Vagina (tissue), 2 donors: Measurements from ENCODE around the gene BCL6B. TPM values are rescaled to one million over a fixed set of nuclear protein-coding genes. Genes with fewer than 3 reads are reported as not detected.
A peak's percentile ranks its signal among the peaks of the same experiment; 100 is the strongest.

Experiments used
- DNase-seq, 2 donors: peaks; one replicate each; pipeline ENCODE4 v3.0.0-alpha.2; 2017; ENCODE audit errors: extremely low spot score in 2 of 2
- H3K27ac ChIP-seq: fragments of 200-600 bp; sonication (generic); one replicate; pipeline ENCODE4 v1.5.1; 2019
- H3K27me3 ChIP-seq: fragments of 200-600 bp; sonication (generic); one replicate; pipeline ENCODE4 v1.5.1; 2019
- H3K36me3 ChIP-seq, 2 donors: fragments of 200-600 bp; sonication (generic); one replicate each; pipeline ENCODE4 v1.5.1; 2017 to 2019
- H3K4me1 ChIP-seq: fragments of 200-600 bp; sonication (generic); one replicate; pipeline ENCODE4 v1.5.1; 2019
- H3K4me3 ChIP-seq, 2 donors: fragments of 200-600 bp; sonication (generic); 1 replicate in 1 of 2; 2 replicates in 1 of 2; pipeline ENCODE4 v1.5.1; 2016 to 2019
- H3K9me3 ChIP-seq: fragments of 200-600 bp; sonication (generic); one replicate; pipeline ENCODE4 v1.5.1; 2019
- POLR2A ChIP-seq, 2 donors: fragments of 450-650 bp; IDR thresholded peaks; one replicate each; pipeline ENCODE4 v1.6.1; 2017; ENCODE audit warnings: antibody characterized with exemption in 2 of 2, mild to moderate bottlenecking in 2 of 2, moderate library complexity in 2 of 2
- POLR2AphosphoS5 ChIP-seq, 2 donors: sonication (generic); formaldehyde crosslinking; IDR thresholded peaks; one replicate each; pipeline ENCODE4 v1.9.0; 2017; ENCODE audit warnings: antibody characterized with exemption in 2 of 2, mild to moderate bottlenecking in 2 of 2, low read depth in 1 of 2; ENCODE audit not compliant: insufficient read depth in 1 of 2
- intact Hi-C: fragments of 100-400 bp; cut with DNase I; formaldehyde crosslinking; loops from one replicate; pipeline ENCODE4 v1.15.1; 2023
- total RNA-seq: library from RNA; depleted of rRNA; stranded (reverse); fragments of >200 nt; gene quantifications from one replicate; pipeline ENCODE4 v1.2.3, GENCODE V29; 2016
- TF ChIP-seq, protein P1 (sequence below), 3 experiments: fragments of 450-650 bp in 2 of 3; fragments of 200-600 bp in 1 of 3; sonication (generic) in 1 of 3; IDR thresholded peaks; one replicate each; pipeline ENCODE4 v1.5.1; 2017 to 2019; ENCODE audit warnings: antibody characterized with exemption in 3 of 3, mild to moderate bottlenecking in 2 of 3, moderate library complexity in 2 of 3

Gene BCL6B
- total RNA-seq, 1 donor from 2014 or later: 10.1 TPM

DNA sequence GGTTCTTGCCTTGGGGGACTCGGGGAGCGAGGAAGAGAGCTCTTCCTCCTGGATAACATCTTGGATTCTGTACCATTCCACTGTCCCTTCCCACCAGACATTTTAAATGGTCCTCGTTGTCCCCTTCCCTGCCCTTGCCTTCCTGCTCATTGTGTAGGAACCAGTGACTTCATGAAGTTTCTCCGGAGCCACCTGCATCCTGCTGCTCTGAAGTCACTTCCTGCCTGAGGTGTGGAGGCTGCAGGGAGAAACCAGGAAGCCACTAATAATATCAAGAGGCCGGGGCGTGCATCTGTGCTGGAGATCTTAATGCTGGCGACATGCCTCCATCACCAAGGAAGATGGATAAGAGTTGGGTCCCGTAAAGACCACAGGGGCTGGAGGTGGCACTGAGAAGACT lies 6.8 kb downstream of the BCL6B start:
- Histone ChIP-seq H3K36me3 (no peaks in the 10 kb centered on the region), H3K4me3 (no peak overlapping the region), H3K9me3 (no peaks in the 10 kb centered on the region), H3K4me1 (no peaks in the 10 kb centered on the region), H3K27me3 (no peaks in the 10 kb centered on the region), H3K27ac (no peak overlapping the region)
- intact Hi-C loops: no loop called here
- TF ChIP-seq POLR2AphosphoS5 (IDR thresholded peaks at IDR 0.05; ENCODE audit: insufficient read depth in 1 of 2, low read depth in 1 of 2): peak in 1 of 2 donors; percentile 66
- TF ChIP-seq, protein P1, sequence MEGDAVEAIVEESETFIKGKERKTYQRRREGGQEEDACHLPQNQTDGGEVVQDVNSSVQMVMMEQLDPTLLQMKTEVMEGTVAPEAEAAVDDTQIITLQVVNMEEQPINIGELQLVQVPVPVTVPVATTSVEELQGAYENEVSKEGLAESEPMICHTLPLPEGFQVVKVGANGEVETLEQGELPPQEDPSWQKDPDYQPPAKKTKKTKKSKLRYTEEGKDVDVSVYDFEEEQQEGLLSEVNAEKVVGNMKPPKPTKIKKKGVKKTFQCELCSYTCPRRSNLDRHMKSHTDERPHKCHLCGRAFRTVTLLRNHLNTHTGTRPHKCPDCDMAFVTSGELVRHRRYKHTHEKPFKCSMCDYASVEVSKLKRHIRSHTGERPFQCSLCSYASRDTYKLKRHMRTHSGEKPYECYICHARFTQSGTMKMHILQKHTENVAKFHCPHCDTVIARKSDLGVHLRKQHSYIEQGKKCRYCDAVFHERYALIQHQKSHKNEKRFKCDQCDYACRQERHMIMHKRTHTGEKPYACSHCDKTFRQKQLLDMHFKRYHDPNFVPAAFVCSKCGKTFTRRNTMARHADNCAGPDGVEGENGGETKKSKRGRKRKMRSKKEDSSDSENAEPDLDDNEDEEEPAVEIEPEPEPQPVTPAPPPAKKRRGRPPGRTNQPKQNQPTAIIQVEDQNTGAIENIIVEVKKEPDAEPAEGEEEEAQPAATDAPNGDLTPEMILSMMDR (IDR thresholded peaks at IDR 0.05): no peak
- TF ChIP-seq POLR2A (IDR thresholded peaks at IDR 0.05): no peak
- no peak for DNase-seq

DNA sequence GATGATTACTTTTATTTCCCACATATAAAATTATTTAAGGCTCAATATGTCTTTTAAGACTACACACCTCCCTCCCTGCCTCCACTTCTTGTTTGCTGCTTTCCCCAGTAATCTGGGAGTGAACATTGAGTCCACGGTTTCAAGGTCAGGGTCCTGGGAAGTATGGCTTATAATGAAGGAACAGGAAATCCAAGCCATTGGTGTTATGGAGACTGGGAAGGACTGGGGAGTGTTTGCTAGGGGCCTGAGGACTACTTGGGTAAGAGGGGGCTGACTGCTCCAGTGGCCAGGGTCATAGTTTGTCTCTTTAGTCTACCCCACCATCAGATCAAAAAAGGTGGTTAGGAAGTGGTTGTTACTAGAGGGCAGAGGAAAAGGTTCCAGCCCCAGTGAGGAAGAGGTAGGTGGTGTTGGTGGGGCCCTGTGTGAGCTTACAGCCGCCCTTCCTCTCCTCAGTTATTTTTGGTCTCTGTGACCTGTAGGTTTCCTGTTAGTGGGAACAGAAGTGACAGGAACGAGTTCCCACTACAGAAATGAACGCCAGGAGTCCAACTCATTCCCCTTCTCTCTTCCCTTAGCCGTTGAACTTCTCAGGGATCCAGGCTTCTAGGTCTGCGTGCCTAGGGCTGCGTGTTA lies 12.2 kb downstream of the BCL6B start:
- Histone ChIP-seq H3K4me3 (peak overlapping the region; percentile 65 to 78), H3K27me3 (no peaks in the 10 kb centered on the region), H3K4me1 (peaks cover 23% of the 10 kb centered on the region), H3K27ac (peak overlapping the region; percentile 93), H3K36me3 (no peaks in the 10 kb centered on the region), H3K9me3 (no peaks in the 10 kb centered on the region)
- no peak for TF ChIP-seq POLR2A (IDR thresholded peaks at IDR 0.05)
- no peak for TF ChIP-seq POLR2AphosphoS5 (IDR thresholded peaks at IDR 0.05; ENCODE audit: insufficient read depth in 1 of 2, low read depth in 1 of 2)
- TF ChIP-seq, protein P1 (IDR thresholded peaks at IDR 0.05): no peak
- intact Hi-C loops: no loop called here
- no peak for DNase-seq

DNA sequence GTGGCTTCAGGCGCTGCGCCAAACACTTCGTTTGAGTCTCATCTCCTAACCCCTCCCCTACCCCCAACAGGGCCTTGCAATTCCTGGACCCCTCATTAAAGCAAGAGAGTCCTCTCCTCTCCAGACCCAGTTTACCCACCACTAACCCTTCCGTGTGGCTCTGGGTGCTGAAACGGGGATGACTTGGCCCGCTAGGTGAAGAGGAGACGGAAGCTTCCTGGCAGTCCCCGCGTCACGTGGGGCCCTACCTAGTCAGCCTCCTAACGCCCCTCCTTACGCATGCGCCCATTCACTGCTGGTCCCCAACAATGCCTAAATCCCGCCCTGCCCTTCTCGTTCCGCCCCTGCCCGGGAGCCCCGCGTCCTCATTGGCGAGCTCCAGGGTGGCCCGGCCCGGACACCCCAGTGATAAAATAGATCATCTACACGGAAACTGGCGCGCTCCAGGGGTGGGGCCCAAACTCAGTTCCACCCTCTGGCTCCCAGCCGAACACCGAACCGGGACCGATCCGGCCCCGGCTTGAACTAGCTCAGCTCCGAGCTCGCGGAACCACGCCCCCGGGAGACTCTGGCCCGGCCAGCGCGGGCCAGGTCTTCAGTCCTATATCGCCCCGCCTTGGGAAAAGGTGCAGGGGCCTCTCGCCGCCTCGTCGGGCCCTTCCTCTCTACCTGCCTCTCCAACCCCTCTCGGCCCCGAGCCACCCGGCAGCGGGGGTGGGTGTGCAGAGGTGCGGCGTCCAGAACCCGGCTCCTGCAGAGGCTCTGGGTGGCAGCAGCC lies 12.9 kb downstream of the BCL6B start, which contains the start of gene SLC16A13:
SLC16A13 (plus strand) TSS at position 425 of the 778 bp plus-strand sequence. CDS start 368 bp downstream, outside the sequence.
- intact Hi-C loops: no loop called here
- peaks cover 23% of the 10 kb centered on the region for H3K4me1 ChIP-seq
- H3K9me3 ChIP-seq: no peaks in the 10 kb centered on the region
- DNase-seq: peak in 1 of 2 donors; percentile 98
- H3K27me3 ChIP-seq: no peaks in the 10 kb centered on the region
- peak within 1 kb of the TSS; percentile 93 for H3K27ac ChIP-seq
- peak within 1 kb of the TSS; percentile 65 to 78 for H3K4me3 ChIP-seq
- peak; percentile 5 to 52 for TF ChIP-seq POLR2A (IDR thresholded peaks at IDR 0.05)
- TF ChIP-seq, protein P1 (IDR thresholded peaks at IDR 0.05): peak in 1 of 3 experiments; percentile 17
- peak; percentile 86 to 92 for TF ChIP-seq POLR2AphosphoS5 (IDR thresholded peaks at IDR 0.05; ENCODE audit: insufficient read depth in 1 of 2, low read depth in 1 of 2)
- no peaks in the 10 kb centered on the region for H3K36me3 ChIP-seq

DNA sequence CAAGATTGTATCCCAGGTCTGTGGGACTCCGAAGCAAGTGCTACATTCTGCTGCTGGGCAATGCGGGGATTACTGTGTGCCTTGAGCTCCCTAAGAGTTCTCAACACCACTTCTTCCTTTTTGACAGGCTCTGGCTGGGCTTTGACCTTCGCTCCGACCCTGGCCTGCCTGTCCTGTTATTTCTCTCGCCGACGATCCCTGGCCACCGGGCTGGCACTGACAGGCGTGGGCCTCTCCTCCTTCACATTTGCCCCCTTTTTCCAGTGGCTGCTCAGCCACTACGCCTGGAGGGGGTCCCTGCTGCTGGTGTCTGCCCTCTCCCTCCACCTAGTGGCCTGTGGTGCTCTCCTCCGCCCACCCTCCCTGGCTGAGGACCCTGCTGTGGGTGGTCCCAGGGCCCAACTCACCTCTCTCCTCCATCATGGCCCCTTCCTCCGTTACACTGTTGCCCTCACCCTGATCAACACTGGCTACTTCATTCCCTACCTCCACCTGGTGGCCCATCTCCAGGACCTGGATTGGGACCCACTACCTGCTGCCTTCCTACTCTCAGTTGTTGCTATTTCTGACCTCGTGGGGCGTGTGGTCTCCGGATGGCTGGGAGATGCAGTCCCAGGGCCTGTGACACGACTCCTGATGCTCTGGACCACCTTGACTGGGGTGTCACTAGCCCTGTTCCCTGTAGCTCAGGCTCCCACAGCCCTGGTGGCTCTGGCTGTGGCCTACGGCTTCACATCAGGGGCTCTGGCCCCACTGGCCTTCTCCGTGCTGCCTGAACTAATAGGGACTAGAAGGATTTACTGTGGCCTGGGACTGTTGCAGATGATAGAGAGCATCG lies 15.4 kb downstream of the BCL6B start:
- no peak for DNase-seq
- Histone ChIP-seq H3K4me3 (no peak overlapping the region), H3K9me3 (no peaks in the 10 kb centered on the region), H3K36me3 (no peaks in the 10 kb centered on the region), H3K27ac (no peak overlapping the region), H3K4me1 (peaks cover 37% of the 10 kb centered on the region), H3K27me3 (no peaks in the 10 kb centered on the region)
- intact Hi-C loops: no loop called here
- TF ChIP-seq POLR2A (IDR thresholded peaks at IDR 0.05) (no peak), POLR2AphosphoS5 (IDR thresholded peaks at IDR 0.05; ENCODE audit: insufficient read depth in 1 of 2, low read depth in 1 of 2) (no peak)
- TF ChIP-seq, protein P1 (IDR thresholded peaks at IDR 0.05): no peak
